H1 (cell line): Measurements from ENCODE around the gene MGMT.

Source experiments
- EGR1 ChIP-seq: IDR thresholded peaks from 2 replicates; pipeline ENCODE4 v1.6.1; 2011; ENCODE audit warnings: low read depth, low read length, borderline replicate concordance
- EP300 ChIP-seq, 2 experiments: IDR thresholded peaks; 1 replicate in 1 of 2; 2 replicates in 1 of 2; pipeline ENCODE4 v1.6.1; 2011 to 2012; ENCODE audit warnings: low read depth in 2 of 2, low read length in 2 of 2, mild to moderate bottlenecking in 2 of 2, borderline replicate concordance in 1 of 2, inconsistent platforms in 1 of 2, moderate library complexity in 1 of 2
- EZH2 ChIP-seq: fragments of 200-600 bp; sonication (generic); IDR thresholded peaks from 2 replicates; pipeline ENCODE4 v1.7.1; 2012; ENCODE audit warnings: low read depth, mild to moderate bottlenecking, moderate library complexity, low read length, inconsistent platforms; ENCODE audit not compliant: severe bottlenecking
- GABPA ChIP-seq: IDR thresholded peaks from 2 replicates; pipeline ENCODE4 v1.6.1; 2011; ENCODE audit warnings: mild to moderate bottlenecking, low read length, moderate library complexity, borderline replicate concordance; ENCODE audit not compliant: insufficient read depth
- NRF1 ChIP-seq: IDR thresholded peaks from 2 replicates; pipeline ENCODE4 v1.6.1; 2011; ENCODE audit warnings: mild to moderate bottlenecking, low read depth, low read length, improper control_type of control experiment
- PHF8 ChIP-seq: fragments of 200-600 bp; sonication (generic); conservative IDR thresholded peaks from 2 replicates; pipeline ENCODE4 v1.7.1; 2012; ENCODE audit warnings: low read depth, mild to moderate bottlenecking, inconsistent platforms, low read length, moderate library complexity
- POLR2A ChIP-seq, 2 experiments: IDR thresholded peaks; 1 replicate in 1 of 2; 2 replicates in 1 of 2; pipeline ENCODE4 v1.6.1; 2011; ENCODE audit warnings: low read depth in 2 of 2, low read length in 2 of 2, mild to moderate bottlenecking in 2 of 2; ENCODE audit errors: control extremely low read depth in 1 of 2
- POLR2AphosphoS5 ChIP-seq: IDR thresholded peaks from 2 replicates; pipeline ENCODE4 v1.6.1; 2011; ENCODE audit warnings: low read depth, low read length
- RAD21 ChIP-seq, 2 experiments: IDR thresholded peaks in 1 of 2; conservative IDR thresholded peaks in 1 of 2; 2 replicates each; pipeline ENCODE4 v1.6.1; 2011; ENCODE audit warnings: low read depth in 2 of 2, low read length in 2 of 2, improper control_type of control experiment in 1 of 2, inconsistent platforms in 1 of 2, mild to moderate bottlenecking in 1 of 2, moderate library complexity in 1 of 2
- TCF12 ChIP-seq: IDR thresholded peaks from 2 replicates; pipeline ENCODE4 v1.6.1; 2011; ENCODE audit warnings: low read depth, mild to moderate bottlenecking, low read length
- TF ChIP-seq, protein P1 (sequence below), 3 experiments: IDR thresholded peaks; 1 replicate in 2 of 3; 2 replicates in 1 of 3; pipeline versions ENCODE4 v1.5.1 to v1.6.1; 2011; ENCODE audit warnings: low read length in 3 of 3, mild to moderate bottlenecking in 3 of 3, inconsistent platforms in 2 of 3, low read depth in 1 of 3, moderate library complexity in 1 of 3; ENCODE audit not compliant: insufficient read depth in 1 of 3; ENCODE audit errors: control extremely low read depth in 1 of 3
- TF ChIP-seq, protein P2 (sequence below): IDR thresholded peaks from 2 replicates; pipeline ENCODE4 v1.6.1; 2012; ENCODE audit warnings: inconsistent platforms
- TF ChIP-seq, protein P3 (sequence below): IDR thresholded peaks from 2 replicates; pipeline ENCODE4 v1.6.1; 2012; ENCODE audit warnings: low read length, inconsistent platforms

DNA sequence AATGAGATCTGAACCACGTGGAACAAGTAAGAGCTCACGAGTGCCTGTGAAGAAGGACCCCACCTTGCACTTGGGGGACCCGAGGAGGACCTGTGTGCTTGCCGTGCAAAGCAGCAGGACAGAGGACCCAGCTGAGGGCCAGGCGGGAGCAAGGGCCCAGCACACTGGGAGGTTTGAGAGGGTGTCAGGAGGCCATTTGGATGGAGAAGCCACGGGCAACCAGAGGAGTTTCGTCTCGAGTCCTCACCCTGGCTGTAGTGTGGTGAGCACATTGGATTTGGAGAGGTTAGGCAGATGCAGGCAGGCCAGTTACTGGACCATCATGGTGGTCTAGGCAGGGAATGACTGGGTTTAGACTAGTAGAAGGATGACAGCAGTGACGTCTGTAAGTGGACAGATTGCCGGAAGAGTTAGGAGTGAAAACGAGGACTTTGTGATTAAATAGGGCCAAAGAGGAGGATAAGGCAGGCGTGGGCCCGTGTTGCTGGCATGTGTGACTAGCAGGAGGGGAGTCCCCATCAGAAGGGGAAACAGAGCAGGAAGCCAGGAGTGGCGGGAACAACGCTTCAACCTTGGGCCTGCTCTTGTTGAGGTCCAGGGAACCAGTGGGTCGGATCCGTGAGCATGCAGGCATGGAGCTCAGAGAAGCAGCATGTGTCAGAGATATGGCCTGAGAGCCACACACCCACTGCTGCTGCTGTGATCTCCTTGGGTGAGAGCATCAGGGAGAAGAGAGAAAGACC, 208.2 kb downstream of the MGMT start:
- TF ChIP-seq TCF12 (no peak), POLR2AphosphoS5 (no peak), PHF8 (no peak), NRF1 (no peak), RAD21 (IDR thresholded peaks at IDR 0.05 in 1 of 2, conservative IDR thresholded peaks at IDR 0.05 in 1 of 2; ENCODE audit: low read depth in 2 of 2, low read length in 2 of 2) (no peak), EZH2 (no peak), EP300 (IDR thresholded peaks at IDR 0.05; ENCODE audit: borderline replicate concordance in 1 of 2, low read depth in 2 of 2, low read length in 2 of 2) (no peak), EGR1 (no peak), POLR2A (IDR thresholded peaks at IDR 0.05; ENCODE audit: control extremely low read depth in 1 of 2, low read depth in 2 of 2, low read length in 2 of 2) (no peak), GABPA (no peak)
- TF ChIP-seq, protein P1, sequence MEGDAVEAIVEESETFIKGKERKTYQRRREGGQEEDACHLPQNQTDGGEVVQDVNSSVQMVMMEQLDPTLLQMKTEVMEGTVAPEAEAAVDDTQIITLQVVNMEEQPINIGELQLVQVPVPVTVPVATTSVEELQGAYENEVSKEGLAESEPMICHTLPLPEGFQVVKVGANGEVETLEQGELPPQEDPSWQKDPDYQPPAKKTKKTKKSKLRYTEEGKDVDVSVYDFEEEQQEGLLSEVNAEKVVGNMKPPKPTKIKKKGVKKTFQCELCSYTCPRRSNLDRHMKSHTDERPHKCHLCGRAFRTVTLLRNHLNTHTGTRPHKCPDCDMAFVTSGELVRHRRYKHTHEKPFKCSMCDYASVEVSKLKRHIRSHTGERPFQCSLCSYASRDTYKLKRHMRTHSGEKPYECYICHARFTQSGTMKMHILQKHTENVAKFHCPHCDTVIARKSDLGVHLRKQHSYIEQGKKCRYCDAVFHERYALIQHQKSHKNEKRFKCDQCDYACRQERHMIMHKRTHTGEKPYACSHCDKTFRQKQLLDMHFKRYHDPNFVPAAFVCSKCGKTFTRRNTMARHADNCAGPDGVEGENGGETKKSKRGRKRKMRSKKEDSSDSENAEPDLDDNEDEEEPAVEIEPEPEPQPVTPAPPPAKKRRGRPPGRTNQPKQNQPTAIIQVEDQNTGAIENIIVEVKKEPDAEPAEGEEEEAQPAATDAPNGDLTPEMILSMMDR (IDR thresholded peaks at IDR 0.05; ENCODE audit: control extremely low read depth in 1 of 3, insufficient read depth in 1 of 3, low read depth in 1 of 3, low read length in 3 of 3): no peak
- TF ChIP-seq, protein P2, sequence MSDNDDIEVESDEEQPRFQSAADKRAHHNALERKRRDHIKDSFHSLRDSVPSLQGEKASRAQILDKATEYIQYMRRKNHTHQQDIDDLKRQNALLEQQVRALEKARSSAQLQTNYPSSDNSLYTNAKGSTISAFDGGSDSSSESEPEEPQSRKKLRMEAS: no peak
- TF ChIP-seq, protein P3, sequence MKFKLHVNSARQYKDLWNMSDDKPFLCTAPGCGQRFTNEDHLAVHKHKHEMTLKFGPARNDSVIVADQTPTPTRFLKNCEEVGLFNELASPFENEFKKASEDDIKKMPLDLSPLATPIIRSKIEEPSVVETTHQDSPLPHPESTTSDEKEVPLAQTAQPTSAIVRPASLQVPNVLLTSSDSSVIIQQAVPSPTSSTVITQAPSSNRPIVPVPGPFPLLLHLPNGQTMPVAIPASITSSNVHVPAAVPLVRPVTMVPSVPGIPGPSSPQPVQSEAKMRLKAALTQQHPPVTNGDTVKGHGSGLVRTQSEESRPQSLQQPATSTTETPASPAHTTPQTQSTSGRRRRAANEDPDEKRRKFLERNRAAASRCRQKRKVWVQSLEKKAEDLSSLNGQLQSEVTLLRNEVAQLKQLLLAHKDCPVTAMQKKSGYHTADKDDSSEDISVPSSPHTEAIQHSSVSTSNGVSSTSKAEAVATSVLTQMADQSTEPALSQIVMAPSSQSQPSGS: no peak
